ENCODE results near the gene ZC3H13.

DNA sequence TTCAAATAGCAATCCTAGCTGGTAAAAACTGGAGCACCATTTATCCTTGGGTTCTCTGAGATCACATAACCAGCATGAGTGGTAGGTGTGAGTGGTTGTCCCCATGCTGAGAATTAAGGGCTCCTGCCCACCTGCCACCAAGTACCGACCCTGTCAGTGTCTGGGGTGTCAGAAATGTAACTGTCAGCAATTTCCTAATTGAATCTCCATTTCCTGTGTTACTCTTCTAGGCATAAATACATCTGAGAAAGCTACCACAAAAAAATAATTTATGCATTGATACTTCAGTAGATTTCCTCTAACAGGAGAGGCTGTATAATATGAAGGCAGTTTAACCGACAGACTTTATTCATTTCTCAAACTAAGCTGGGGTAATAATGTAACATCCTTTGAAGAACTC is 27.2 kb upstream of the ZC3H13 start:
- no peak for TF ChIP-seq POLR2AphosphoS5 (IDR thresholded peaks at IDR 0.05; ENCODE audit: low read depth)
- TF ChIP-seq, protein P1, sequence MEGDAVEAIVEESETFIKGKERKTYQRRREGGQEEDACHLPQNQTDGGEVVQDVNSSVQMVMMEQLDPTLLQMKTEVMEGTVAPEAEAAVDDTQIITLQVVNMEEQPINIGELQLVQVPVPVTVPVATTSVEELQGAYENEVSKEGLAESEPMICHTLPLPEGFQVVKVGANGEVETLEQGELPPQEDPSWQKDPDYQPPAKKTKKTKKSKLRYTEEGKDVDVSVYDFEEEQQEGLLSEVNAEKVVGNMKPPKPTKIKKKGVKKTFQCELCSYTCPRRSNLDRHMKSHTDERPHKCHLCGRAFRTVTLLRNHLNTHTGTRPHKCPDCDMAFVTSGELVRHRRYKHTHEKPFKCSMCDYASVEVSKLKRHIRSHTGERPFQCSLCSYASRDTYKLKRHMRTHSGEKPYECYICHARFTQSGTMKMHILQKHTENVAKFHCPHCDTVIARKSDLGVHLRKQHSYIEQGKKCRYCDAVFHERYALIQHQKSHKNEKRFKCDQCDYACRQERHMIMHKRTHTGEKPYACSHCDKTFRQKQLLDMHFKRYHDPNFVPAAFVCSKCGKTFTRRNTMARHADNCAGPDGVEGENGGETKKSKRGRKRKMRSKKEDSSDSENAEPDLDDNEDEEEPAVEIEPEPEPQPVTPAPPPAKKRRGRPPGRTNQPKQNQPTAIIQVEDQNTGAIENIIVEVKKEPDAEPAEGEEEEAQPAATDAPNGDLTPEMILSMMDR (IDR thresholded peaks at IDR 0.05; ENCODE audit: insufficient read depth, low read length), result no peak
- TF ChIP-seq, protein P2, sequence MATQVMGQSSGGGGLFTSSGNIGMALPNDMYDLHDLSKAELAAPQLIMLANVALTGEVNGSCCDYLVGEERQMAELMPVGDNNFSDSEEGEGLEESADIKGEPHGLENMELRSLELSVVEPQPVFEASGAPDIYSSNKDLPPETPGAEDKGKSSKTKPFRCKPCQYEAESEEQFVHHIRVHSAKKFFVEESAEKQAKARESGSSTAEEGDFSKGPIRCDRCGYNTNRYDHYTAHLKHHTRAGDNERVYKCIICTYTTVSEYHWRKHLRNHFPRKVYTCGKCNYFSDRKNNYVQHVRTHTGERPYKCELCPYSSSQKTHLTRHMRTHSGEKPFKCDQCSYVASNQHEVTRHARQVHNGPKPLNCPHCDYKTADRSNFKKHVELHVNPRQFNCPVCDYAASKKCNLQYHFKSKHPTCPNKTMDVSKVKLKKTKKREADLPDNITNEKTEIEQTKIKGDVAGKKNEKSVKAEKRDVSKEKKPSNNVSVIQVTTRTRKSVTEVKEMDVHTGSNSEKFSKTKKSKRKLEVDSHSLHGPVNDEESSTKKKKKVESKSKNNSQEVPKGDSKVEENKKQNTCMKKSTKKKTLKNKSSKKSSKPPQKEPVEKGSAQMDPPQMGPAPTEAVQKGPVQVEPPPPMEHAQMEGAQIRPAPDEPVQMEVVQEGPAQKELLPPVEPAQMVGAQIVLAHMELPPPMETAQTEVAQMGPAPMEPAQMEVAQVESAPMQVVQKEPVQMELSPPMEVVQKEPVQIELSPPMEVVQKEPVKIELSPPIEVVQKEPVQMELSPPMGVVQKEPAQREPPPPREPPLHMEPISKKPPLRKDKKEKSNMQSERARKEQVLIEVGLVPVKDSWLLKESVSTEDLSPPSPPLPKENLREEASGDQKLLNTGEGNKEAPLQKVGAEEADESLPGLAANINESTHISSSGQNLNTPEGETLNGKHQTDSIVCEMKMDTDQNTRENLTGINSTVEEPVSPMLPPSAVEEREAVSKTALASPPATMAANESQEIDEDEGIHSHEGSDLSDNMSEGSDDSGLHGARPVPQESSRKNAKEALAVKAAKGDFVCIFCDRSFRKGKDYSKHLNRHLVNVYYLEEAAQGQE (IDR thresholded peaks at IDR 0.05; ENCODE audit: insufficient replicate concordance, low read depth), result no peak
